T-helper 1 cell treated with Interleukin-12 subunit alpha and Interleukin-12 subunit beta and Interleukin-4 antibody, amounts not matched to agents 30 μg/mL and 1 μg/mL, for 36 hours (primary cell): Measurements from ENCODE around the gene APOA4.

ENCODE experiments used
- H3K27ac Mint-ChIP-seq: one replicate; pipeline ENCODE4 v1.8.0; 2021; ENCODE audit warnings: mild to moderate bottlenecking, mixed read lengths
- H3K27me3 Mint-ChIP-seq: one replicate; pipeline ENCODE4 v1.8.0; 2021; ENCODE audit warnings: low read depth, mixed read lengths
- H3K36me3 Mint-ChIP-seq: one replicate; pipeline ENCODE4 v1.8.0; 2021; ENCODE audit warnings: low read depth, mixed read lengths
- H3K4me1 Mint-ChIP-seq: one replicate; pipeline ENCODE4 v1.8.0; 2021; ENCODE audit warnings: low read depth, mixed read lengths
- H3K4me3 Mint-ChIP-seq: one replicate; pipeline ENCODE4 v1.8.0; 2021; ENCODE audit warnings: mild to moderate bottlenecking, moderate library complexity, mixed read lengths
- H3K9me3 Mint-ChIP-seq: one replicate; pipeline ENCODE4 v1.8.0; 2021; ENCODE audit warnings: mixed read lengths

APOA4 gene

GRCh38 chr11:116791002-116791812, 31.9 kb downstream of the APOA4 start:
- Mint-ChIP-seq H3K4me1 (peaks cover 20% of the 10 kb centered on the region), H3K27me3 (peaks cover 7% of the 10 kb centered on the region), H3K9me3 (no peaks in the 10 kb centered on the region), H3K4me3 (no peak overlapping the region), H3K36me3 (peaks cover 12% of the 10 kb centered on the region), H3K27ac (no peak overlapping the region)

- H3K27ac Mint-ChIP-seq, result no peak overlapping the region
- H3K9me3 Mint-ChIP-seq, result no peaks in the 10 kb centered on the region
- H3K4me3 Mint-ChIP-seq, result no peak overlapping the region
- peaks cover 4% of the 10 kb centered on the region for H3K27me3 Mint-ChIP-seq
- peaks cover 26% of the 10 kb centered on the region for H3K4me1 Mint-ChIP-seq
- peaks cover 18% of the 10 kb centered on the region for H3K36me3 Mint-ChIP-seq
These were observed 32.7 kb downstream of the APOA4 start for GRCh38 chr11:116790167-116791001.

GRCh38 chr11:116788975-116789374, 34.1 kb downstream of the APOA4 start:
- Mint-ChIP-seq H3K36me3 (peaks cover 32% of the 10 kb centered on the region), H3K4me1 (peaks cover 33% of the 10 kb centered on the region), H3K27me3 (peaks cover 4% of the 10 kb centered on the region), H3K9me3 (no peaks in the 10 kb centered on the region), H3K4me3 (no peak overlapping the region), H3K27ac (peak overlapping the region; percentile 86)

- peaks cover 34% of the 10 kb centered on the region for H3K36me3 Mint-ChIP-seq
- no peaks in the 10 kb centered on the region for H3K9me3 Mint-ChIP-seq
- H3K27ac Mint-ChIP-seq, result peak overlapping the region; percentile 86
- peaks cover 4% of the 10 kb centered on the region for H3K27me3 Mint-ChIP-seq
- H3K4me1 Mint-ChIP-seq, result peaks cover 33% of the 10 kb centered on the region
- H3K4me3 Mint-ChIP-seq, result peak overlapping the region; percentile 86
These were observed 34.6 kb downstream of the APOA4 start for GRCh38 chr11:116788534-116788933.

GRCh38 chr11:116787786-116788486, 35.2 kb downstream of the APOA4 start, which contains the start of gene ZPR1:
Gene ZPR1 (minus strand): TSS chr11:116788023. CDS start chr11:116787990, 33 bp downstream.
- Mint-ChIP-seq H3K27me3 (peaks cover 4% of the 10 kb centered on the region), H3K36me3 (peaks cover 40% of the 10 kb centered on the region), H3K9me3 (no peaks in the 10 kb centered on the region), H3K4me3 (peak within 1 kb of the TSS; percentile 89), H3K4me1 (peaks cover 37% of the 10 kb centered on the region), H3K27ac (peak within 1 kb of the TSS; percentile 86)

GRCh38 chr11:116787436-116787785, 35.7 kb downstream of the APOA4 start:
- Mint-ChIP-seq H3K27ac (peak overlapping the region; percentile 83), H3K36me3 (peaks cover 44% of the 10 kb centered on the region), H3K4me1 (peaks cover 41% of the 10 kb centered on the region), H3K27me3 (peaks cover 4% of the 10 kb centered on the region), H3K4me3 (peak overlapping the region; percentile 89), H3K9me3 (no peaks in the 10 kb centered on the region)

GRCh38 chr11:116786966-116787365, 36.1 kb downstream of the APOA4 start:
- H3K27me3 Mint-ChIP-seq, result peaks cover 4% of the 10 kb centered on the region
- peaks cover 48% of the 10 kb centered on the region for H3K36me3 Mint-ChIP-seq
- peak overlapping the region; percentile 83 for H3K27ac Mint-ChIP-seq
- peak overlapping the region; percentile 89 for H3K4me3 Mint-ChIP-seq
- no peaks in the 10 kb centered on the region for H3K9me3 Mint-ChIP-seq
- H3K4me1 Mint-ChIP-seq, result peaks cover 45% of the 10 kb centered on the region

GRCh38 chr11:116786326-116786725, 36.8 kb downstream of the APOA4 start:
- H3K36me3 Mint-ChIP-seq, result peaks cover 53% of the 10 kb centered on the region
- peak overlapping the region; percentile 83 for H3K27ac Mint-ChIP-seq
- no peaks in the 10 kb centered on the region for H3K9me3 Mint-ChIP-seq
- peaks cover 47% of the 10 kb centered on the region for H3K4me1 Mint-ChIP-seq
- peaks cover 4% of the 10 kb centered on the region for H3K27me3 Mint-ChIP-seq
- H3K4me3 Mint-ChIP-seq, result peak overlapping the region; percentile 89

- Mint-ChIP-seq H3K4me3 (peak overlapping the region; percentile 4), H3K27me3 (no peaks in the 10 kb centered on the region), H3K4me1 (peaks cover 59% of the 10 kb centered on the region), H3K27ac (peak overlapping the region; percentile 45), H3K9me3 (no peaks in the 10 kb centered on the region), H3K36me3 (peaks cover 82% of the 10 kb centered on the region)
These were observed 40.4 kb downstream of the APOA4 start for GRCh38 chr11:116782728-116783127.

- H3K4me1 Mint-ChIP-seq, result peaks cover 52% of the 10 kb centered on the region
These were observed 44.5 kb downstream of the APOA4 start for GRCh38 chr11:116778556-116778955.

GRCh38 chr11:116777056-116777455, 46.0 kb downstream of the APOA4 start:
- Mint-ChIP-seq H3K27me3 (no peaks in the 10 kb centered on the region), H3K36me3 (peaks cover 50% of the 10 kb centered on the region), H3K4me1 (peaks cover 45% of the 10 kb centered on the region), H3K4me3 (no peak overlapping the region), H3K27ac (no peak overlapping the region), H3K9me3 (no peaks in the 10 kb centered on the region)

More at GRCh38 chr11:116778556-116778955, 44.5 kb downstream of the APOA4 start:
- Mint-ChIP-seq H3K27ac (no peak overlapping the region), H3K4me3 (no peak overlapping the region), H3K9me3 (no peaks in the 10 kb centered on the region), H3K36me3 (peaks cover 64% of the 10 kb centered on the region), H3K27me3 (no peaks in the 10 kb centered on the region)

GRCh38 chr11:116776522-116776984, 46.6 kb downstream of the APOA4 start:
- Mint-ChIP-seq H3K4me1 (peaks cover 49% of the 10 kb centered on the region), H3K9me3 (no peaks in the 10 kb centered on the region), H3K4me3 (no peak overlapping the region), H3K36me3 (peaks cover 47% of the 10 kb centered on the region), H3K27me3 (no peaks in the 10 kb centered on the region), H3K27ac (no peak overlapping the region)

- no peak overlapping the region for H3K4me3 Mint-ChIP-seq
- peak overlapping the region; percentile 17 for H3K27ac Mint-ChIP-seq
- H3K9me3 Mint-ChIP-seq, result no peaks in the 10 kb centered on the region
- no peaks in the 10 kb centered on the region for H3K27me3 Mint-ChIP-seq
- peaks cover 50% of the 10 kb centered on the region for H3K4me1 Mint-ChIP-seq
- peaks cover 42% of the 10 kb centered on the region for H3K36me3 Mint-ChIP-seq
These were observed 47.1 kb downstream of the APOA4 start for GRCh38 chr11:116775975-116776374.

- no peaks in the 10 kb centered on the region for H3K27me3 Mint-ChIP-seq
- no peak overlapping the region for H3K4me3 Mint-ChIP-seq
- no peaks in the 10 kb centered on the region for H3K9me3 Mint-ChIP-seq
- H3K4me1 Mint-ChIP-seq, result peaks cover 51% of the 10 kb centered on the region
- peak overlapping the region; percentile 27 for H3K27ac Mint-ChIP-seq
- H3K36me3 Mint-ChIP-seq, result peaks cover 38% of the 10 kb centered on the region
These were observed 48.4 kb downstream of the APOA4 start for GRCh38 chr11:116774661-116775060.
